ENCODE measurements around the gene XYLT1.

XYLT1 gene

GRCh38 chr16:17128791-17129190, 342.0 kb downstream of the XYLT1 start:
- no peak for DNase-seq

- DNase-seq, result no peak
Observed at GRCh38 chr16:17126156-17126555, 344.6 kb downstream of the XYLT1 start.

GRCh38 chr16:17125671-17126070, 345.1 kb downstream of the XYLT1 start:
- no peak for DNase-seq

DNA sequence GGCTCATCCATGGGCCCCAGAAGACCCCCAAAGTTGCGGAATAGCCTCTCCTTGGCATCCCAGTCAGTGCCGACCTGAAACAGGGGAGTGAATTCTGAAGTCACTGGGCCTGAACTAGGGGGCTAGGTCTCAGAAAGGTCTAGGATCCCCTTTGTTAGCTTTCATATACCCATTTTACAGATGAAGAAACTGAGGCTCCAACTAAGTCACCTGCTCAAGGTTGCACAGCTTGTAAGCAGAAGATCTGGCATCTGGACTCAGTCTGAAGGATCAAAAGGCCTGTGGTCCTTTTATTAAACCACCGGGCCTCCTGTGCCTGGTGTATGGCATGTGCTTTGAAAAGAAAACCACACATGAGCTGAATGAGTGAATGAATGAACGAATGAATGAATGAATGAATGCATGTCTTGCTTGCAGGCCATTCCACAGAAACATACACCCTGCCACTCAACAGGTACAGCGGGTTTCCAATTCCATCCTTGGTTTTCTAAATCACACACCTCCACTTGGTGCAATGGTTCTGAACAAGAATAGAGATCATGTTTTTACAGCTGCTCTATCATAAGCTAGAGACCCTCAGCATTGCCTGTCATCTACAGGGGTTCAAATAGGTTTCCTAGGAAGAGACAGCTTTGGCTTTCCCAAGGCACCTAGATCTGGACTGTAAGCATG, 352.7 kb downstream of the XYLT1 start:
- DNase-seq, result no peak

- DNase-seq, result no peak
Observed at GRCh38 chr16:17116595-17117322, 354.0 kb downstream of the XYLT1 start.

GRCh38 chr16:17109413-17109812, 361.3 kb downstream of the XYLT1 start:
- no peak for DNase-seq

GRCh38 chr16:17108596-17108995, 362.2 kb downstream of the XYLT1 start:
- DNase-seq, result no peak

DNA sequence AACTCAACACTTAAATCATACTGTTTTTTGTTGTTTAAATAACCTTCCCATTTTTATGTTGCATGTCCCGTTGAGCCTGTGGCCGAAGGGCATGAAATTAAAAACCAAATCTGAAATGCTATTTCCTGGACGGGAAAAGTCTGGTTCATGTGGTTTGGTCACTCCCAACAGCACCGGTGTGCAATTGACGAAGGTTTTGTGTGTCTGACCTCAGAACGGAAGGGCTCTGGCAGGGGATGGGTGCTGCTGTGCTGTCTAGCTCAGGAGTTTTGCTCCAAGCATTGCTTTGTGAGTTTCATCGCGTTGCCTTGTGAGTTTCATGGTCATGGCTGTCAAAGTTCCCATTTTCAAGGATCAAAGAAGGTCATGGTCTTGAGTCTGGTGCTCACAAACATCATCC, 363.3 kb downstream of the XYLT1 start:
- DNase-seq, result no peak

- DNase-seq, result no peak
Observed at GRCh38 chr16:17106243-17106791, 364.4 kb downstream of the XYLT1 start.

DNA sequence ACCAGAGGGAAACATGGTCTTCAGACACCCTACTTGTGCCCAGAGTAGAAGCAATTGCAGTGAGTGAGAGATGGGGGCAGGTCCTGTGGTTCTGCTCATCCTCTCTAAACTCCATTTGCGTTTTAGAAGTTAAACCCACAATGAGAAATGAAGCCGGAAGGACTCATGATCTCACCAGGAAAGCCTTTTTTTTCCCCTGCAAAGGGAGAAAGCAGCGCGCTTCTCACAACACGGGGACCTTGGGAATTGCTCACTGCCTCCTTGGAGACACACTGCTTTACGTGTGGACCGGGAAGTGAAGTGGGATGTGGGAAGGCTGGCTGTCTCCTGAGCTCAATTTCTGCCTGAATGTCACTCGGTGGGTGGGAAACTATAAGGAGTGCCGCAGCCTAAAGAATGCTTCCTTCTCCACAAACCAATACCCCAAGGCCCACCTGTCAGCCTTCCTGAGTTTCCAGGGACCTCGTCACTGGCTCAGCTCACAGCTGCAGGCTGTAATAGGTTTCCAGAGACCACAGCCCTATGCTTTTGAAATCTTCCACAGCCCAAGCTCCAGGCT, 365.4 kb downstream of the XYLT1 start:
- no peak for DNase-seq

- no peak for DNase-seq
Observed at GRCh38 chr16:17104654-17105053, 366.1 kb downstream of the XYLT1 start.

DNA sequence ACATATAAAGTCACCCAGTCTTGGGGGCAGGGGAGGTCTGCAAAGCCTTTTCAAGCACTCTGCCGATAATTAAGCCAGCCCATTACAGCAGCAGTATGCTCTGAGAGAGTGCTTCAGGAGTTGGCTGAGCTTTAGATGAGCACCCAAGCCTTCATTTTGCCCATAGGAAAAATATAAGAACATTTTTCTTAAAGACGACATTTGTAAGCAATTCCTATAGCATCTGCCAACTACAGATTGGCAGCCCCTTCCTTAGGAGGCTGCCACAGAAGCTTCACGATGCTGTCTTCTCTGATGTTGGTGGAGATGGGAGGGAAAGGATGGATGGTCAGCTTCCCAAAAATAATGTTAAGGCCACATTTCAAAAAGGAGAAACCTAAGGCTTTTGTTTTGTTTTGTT, 367.5 kb downstream of the XYLT1 start:
- no peak for DNase-seq

- DNase-seq, result no peak
Observed at GRCh38 chr16:17101646-17102045, 369.1 kb downstream of the XYLT1 start.

- no peak for DNase-seq
Observed at GRCh38 chr16:17098685-17099084, 372.1 kb downstream of the XYLT1 start.

GRCh38 chr16:17084130-17084529, 386.6 kb downstream of the XYLT1 start:
- DNase-seq, result no peak

DNA sequence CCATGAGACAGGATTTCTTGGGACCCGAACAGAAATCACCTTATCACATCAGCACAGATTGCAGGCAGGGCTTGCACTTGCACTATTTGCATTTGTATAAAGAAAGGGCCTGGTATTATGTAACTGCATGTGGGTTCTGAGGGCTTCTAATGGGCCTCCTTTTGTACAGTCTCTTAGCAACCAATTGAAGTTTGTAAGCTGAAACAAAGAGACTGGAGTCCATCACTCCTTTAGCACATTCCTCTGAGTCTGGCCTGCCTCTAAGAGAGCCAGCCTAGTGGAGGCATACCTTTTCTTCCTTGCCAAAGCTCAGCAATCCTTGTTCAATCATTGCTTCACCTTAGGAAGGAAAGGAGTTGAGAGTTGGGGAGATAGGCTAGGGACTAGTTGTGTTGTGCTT, 387.1 kb downstream of the XYLT1 start:
- DNase-seq, result no peak

- no peak for DNase-seq
Observed at GRCh38 chr16:17082095-17082882, 388.5 kb downstream of the XYLT1 start.

DNA sequence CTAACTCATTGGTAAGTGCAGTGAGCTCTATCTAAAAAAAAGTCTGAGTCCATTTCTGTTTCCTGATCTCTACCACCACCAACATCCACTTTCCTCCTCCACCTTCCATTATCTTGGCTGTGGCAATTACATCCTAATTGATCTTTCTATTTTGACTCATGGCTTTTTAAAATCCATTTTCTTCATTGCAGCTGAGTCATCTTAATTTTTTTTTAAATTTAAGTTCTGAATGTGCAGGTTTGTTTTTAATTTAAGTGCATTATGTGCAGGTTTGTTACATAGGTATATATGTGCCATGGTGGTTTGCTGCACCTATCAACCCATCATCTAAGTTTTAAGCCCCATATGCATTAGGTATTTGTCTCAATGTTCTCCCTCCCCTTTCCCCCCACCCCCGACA, 390.7 kb downstream of the XYLT1 start:
- no peak for DNase-seq

- no peak for DNase-seq
Observed at GRCh38 chr16:17078931-17079631, 391.7 kb downstream of the XYLT1 start.

GRCh38 chr16:17076818-17077498, 393.8 kb downstream of the XYLT1 start:
- DNase-seq, result no peak

DNA sequence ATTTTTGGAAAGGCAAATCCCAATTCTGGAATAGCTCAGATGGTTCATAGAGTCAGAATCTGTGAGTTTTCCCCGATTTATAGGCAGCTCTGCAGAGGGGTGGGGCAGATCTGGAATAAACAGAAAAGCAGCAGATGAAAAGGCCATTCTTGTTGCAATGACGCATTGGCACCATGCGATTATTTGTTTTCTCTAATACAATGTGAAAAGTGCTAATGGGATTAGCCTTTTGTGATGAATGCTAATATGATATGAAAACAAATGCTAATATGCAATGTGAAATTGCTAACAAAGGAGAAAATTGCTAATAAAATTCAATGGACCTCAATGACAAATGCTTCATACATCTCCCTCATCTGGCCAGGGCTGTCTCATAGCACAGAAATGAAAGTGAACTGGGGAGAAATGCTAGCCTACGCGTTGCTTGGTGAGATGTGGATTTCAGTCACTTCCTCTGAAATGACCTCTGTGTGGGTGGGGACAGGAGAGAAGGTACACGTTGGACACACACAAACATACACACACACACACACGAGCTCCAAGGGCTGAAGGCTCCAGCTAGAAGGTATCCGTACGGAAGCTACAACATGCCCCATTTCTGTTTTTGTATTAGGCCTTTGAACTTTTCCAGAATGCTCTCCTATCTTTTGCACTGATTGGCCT, 394.5 kb downstream of the XYLT1 start:
- no peak for DNase-seq
